Suppressor macrophage treated with lipopolysaccharide for 1 hour (primary cell): Measurements from ENCODE around the gene RAB31.
"Not testable (repeated sequence)": the region's sequence is repeated elsewhere in the genome, so short reads cannot be mapped to it uniquely, and the experiment has no call there.

ENCODE experiments used
- DNase-seq, 3 donors: peaks; one replicate each; pipeline ENCODE4 v3.0.0-alpha.2; 2020 to 2022

Gene RAB31

DNA sequence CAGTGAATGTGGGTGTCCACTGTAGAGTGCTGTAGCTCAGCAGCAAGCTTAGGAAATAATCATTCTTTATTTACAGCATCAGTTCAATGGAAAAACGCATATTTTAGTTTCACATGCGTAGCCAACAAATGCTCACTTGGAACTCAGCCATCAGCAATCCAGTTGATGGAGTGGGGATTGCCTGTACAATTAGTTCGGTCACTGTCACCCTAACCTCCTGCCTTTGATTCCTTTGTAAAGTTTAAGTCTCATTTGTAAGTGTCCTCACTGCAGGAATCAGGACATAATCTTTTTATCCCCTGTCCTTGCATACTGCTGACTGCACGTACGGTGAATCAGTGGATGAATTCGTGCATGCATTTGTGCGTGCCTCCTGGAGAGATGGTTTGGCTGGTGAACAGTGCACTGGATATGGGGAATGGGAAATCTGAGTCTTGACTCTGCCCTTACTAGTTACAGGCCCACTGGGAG, 55.9 kb downstream of the RAB31 start:
- DNase-seq = no peak

DNA sequence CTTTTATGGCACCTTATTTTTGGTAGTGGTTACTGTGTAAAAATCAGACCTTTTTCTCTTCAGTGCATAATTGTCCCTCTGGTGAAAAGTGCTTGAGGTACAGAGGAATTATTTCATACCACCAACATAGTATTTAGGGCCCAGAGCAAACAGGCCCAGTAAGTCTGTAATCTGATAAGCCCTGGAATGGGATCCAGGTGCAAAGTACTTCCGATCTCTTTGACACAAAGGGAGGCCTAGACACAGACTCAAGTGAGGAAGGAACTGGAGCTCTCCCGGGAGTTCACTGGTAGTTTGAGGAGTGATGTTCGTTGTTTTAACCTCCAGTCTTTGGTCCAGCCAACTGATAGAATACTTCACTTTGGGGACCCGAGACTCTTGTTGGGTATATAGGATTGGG, 57.4 kb downstream of the RAB31 start:
- DNase-seq = no peak

DNA sequence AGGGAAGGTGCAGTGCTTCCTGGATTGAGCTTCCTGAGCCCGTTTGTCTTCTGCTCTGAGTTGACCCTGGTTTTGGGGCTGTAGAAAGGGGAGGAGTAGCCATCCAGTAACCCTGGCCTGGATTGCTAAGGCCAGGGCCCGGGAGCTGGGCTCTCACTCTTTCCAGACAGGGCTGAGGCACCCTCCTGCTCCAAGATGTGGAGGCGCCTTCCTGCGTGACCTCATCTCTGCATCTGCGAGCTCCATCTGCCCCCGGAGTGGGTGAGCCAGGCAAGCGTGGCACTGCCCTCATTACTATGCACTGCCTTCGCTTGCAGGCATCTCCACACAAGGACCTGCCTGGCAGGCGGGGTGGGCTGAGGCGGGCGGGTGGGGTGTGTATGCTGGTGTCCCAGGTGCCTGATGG, 58.0 kb downstream of the RAB31 start:
- DNase-seq = peak; percentile 65 to 80 (median 76)

DNA sequence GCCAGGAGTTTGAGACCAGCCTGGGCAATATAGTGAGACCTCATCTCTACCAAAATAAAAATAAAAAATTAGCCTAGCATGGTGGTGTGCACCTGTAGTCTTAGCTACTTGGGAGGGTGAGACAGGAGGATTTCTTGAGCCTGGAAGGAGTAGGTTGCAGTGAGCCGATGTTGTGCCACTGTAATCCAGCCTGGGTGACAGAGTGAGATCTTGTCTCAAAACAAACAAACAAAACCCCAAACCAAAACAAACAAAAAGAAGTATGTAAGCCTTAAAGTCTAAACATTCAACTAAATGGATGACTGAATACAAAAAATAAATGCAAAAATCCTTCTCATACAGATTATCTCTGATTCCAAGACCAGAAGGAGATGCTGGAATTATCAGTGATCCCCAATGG, 58.6 kb downstream of the RAB31 start:
- no peak for DNase-seq

DNA sequence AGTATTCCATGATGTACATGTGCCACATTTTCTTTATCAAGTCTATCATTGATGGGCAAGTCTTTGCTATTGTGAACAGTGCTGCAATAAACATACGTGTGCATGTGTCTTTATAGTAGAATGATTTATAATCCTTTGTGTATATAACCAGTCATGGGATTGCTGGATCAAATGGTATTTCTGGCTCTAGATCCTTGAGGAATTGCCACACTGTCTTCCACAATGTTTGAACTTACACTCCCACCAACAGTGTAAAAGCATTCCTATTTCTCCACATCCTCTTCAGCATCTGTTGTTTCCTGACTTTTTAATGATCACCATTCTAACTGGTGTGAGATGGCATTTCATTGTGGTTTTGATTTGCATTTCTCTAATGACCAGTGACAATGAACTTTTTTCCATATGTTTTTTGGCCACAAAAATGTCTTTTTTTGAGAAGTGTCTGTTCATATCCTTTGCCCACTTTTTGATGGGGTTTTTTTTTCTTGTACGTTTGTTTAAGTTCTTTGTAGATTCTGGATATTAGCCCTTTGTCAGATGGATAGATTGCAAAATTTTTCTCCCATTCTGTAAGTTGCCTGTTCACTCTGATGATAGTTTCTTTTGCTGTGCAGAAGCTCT, 60.1 kb downstream of the RAB31 start:
- not testable (repeated sequence) for DNase-seq

DNA sequence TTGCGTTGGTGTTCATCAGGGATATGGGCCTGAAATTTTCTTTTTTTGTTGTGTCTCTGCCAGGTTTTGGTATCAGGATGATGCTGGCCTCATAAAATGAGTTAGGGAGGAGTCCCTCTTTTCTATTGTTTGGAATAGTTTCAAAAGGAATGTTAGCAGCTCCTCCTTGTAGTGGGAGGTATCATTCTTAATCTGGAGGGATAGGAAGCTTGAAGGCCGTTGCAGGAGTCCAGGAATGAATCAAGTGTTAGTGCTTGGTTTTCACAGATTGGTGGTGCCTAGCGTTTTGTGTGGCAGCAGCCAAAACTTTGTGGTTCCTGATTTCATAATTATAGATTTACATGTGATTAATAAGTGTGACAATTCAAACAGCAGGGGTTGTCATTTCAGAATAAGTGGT, 62.0 kb downstream of the RAB31 start:
- DNase-seq = peak in 1 of 3 donors; percentile 22

DNA sequence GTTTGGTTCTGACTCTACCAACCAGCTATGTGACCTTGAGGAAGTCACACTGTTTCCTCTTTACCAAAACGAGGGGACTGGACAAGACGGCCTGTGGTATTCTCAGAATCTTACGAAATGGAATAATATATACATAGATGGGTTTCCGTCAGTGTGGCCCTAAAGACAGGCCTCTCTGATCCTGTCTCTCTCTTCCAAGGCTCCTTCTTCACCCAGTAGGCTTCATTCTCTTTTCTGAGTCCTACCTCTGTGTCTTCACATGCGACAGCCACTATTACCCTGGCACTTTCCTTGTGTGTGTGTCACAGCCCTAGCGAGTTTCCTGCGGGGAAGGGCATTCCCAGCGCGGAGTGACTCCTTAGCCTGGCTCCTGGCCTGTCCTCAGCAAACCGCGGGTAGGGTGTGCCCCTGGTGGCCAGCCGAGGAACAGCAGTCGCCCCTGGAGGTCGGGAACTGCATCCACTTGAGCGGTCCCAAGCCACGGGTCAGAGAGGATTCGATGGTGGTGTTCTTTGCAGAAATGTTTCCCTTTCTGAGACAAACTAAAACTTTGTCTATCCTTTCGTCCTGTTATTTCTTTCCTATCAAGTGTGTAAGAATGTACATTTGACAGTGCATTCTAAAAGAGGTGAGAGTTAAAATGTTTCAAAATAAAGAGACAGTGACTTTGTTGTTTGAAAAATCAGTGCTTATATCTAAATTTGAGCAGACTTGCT, 63.3 kb downstream of the RAB31 start:
- DNase-seq = peak; percentile 87 to 90 (median 89)

DNA sequence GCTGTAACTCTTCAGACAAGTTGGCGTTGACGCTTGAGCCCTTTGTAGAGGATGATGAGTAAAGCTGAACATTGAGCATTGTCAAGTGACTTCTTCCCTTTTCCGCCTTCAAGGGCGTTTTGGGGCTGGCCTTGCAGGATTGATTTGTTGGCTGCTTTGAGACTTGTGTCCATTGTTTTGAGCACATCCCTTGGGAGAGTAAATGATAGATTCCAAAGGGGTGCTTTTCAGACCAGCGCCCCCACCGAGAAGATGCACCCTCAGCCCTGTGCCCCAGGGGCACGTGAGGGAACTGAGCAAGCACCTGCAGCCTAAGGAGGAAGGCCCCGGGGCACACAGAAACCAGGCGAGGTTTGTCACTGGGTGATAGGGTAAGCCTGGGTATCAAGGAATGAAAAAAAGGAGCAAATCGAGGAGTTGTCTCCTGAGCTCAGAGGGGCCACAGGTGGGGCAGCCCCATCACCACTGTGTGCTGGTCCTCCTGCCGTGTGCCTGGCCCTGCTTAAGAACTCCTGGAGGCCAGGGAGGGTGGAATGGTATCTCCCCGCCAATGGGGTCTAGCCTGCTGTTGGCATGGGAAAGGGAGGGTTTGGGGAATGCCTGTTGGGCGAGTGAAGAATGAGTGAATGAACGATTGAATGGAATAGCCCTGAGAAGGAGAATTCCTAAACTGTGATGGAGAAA, 64.0 kb downstream of the RAB31 start:
- peak; percentile 82 to 88 (median 87) for DNase-seq

DNA sequence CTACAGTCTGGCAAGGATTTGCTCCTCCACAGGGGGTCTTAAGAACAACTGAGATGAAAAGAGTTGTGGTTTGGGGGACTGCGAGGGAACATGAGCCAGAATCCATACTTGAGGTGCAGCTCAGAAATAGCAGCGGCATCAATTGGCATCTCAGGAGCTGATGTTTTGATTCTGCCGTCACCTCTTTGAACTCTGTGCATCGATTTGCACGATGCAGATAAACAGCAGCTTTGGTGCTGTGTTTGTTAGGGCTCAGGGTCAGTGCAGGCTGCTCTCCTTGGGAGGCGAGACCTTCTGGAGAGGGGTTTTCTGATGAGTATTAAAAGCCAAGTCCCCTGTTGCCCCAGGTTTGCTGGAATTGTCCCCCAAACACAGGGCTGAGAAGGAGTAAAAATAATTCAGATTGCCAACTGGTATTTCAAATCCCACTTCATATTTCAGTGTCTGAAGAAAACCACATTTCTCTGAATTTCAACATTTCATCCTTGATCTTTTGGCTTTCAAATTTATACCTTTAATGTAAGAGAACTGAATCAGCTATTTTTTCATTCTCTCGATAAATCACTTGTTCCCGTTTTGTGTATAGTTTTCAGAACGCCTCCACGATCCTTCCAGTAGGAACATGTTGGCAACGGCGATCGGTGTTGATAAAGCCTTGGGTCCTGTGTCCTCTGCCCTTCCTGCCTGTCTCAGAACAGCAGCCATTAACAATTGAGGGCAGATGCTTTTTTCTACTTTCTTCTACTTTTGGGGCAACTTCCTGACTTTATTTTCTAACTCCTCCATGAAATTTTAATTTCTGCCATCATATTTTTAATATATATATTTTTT, 65.0 kb downstream of the RAB31 start:
- DNase-seq = no peak

DNA sequence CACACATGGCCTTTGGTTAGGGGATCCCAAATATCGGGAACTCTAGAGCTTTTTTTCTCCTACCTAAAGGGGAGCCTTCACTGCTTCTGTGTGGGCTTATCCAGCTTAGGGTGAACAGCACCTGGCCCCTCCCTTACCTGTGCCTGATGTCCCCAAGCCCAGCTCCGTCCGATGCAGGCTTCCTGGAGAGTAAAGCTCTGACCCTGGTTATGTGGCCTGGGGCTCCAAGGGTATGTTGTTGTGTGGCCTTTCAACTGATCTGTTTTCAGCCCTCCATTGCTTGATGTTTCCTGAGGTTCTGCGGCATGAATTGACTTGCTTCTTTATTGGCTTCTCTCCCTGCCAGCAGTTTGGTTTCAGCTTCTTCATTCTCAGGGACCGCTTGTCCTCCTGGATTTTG, 66.0 kb downstream of the RAB31 start:
- no peak for DNase-seq

DNA sequence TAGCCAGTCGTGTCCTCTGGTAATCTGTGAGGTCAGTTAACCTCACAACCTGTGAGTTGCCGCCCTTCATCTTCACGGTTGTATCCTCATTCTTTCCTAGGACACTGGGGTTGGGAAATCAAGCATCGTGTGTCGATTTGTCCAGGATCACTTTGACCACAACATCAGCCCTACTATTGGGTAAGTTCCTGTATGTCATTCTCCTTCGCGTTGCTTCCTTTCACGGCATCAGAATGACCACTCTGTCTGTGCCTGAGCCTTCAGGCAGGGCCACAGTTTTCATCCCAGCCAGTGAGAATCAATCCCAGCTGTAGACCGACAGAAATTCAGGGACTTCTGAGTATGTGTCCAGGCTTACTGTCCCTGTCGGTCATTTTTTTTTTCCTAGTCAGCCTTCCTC, 67.1 kb downstream of the RAB31 start:
- DNase-seq = peak; percentile 74 to 82 (median 76)

DNA sequence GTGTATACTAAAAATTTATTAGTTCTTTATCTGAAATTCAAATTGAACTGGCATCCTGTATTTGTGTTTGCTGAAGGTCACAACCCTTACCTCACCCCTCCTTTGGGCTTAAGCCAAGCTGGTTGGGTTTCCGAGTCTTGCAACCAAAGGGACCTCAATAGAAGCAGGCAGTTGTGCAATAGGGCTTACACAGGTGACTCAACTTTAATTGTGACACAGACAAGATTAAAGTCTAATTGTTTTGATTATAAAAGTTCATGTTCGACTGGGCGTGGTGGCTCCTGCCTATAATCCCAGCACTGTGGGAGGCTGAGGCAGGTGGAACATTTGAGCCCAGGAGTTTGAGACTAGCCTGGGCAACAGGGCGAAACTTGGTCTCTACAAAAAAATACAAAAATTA, 71.5 kb downstream of the RAB31 start:
- peak in 1 of 3 donors; percentile 34 for DNase-seq

DNA sequence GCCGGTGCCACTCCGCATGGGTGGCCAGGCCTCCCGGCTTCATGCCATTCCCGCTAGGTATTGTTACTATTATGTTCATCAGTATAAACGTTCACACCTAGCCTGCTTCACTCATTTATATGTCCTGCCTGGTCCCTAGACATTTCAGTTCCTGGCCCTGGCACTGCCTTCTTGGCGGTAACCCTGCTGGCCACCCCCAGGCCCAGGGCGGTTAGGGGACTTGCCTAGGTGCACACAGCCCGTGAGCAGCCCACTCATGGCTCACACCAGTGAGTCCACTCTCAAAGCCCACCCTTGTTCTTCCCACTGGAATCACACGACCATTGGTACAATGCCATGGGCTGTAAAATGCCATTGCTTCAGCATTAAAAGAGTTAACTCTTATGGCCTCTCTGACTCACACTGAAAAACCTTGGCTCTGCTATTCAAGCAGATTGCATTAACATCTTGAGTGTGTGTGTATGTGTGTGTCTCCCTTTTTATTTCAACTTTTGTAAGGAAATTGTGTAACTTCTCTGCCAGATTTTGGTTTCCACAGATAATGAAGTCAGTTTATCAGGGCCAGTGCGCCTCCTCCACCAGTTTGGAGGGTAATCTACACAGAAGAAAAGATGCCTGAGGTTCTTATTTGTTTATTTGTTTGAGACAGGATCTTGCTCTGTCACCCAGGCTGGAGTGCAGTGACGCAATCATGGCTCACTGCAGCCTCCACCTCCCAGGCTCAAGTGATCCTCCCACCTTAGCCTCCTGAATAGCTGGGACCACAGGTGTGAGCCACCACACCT, 74.2 kb downstream of the RAB31 start:
- peak; percentile 69 to 91 (median 85) for DNase-seq

DNA sequence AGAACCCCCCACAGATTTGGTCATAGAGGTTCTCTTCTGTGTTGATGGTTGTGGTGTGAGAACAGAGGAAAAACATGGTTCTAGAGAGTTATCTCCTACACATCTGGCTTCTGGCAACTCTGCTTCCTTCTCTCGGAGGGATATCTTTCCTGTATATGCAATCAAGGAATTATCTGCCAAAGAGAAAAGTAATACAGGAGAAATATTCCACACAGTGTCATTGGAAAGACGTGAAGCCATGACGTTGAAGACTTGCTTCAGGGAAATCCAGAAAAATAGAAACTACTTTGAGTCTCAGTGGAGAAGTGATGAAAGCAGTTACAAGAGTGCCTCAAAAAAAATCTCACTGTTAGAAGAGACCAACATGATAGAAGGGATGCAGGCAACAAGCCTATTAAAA, 78.5 kb downstream of the RAB31 start:
- peak in 1 of 3 donors; percentile 20 for DNase-seq

DNA sequence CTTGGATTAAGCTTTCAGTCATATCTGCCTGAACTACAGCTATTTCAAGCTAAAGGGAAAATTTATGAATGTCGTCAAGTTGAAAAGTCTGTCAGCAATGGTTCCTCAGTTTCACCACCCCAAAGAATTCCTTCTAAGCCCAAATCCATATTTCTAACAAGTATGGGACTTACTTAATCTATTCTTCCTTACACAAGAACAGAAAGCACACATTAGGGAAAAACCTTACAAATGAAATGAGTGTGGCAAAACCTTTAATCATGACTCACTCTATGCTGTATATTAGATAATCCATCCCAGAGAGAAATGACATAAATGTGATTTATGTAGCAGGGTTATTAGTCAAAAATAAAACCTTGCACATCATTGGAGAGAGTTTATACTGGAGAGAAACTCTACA, 78.9 kb downstream of the RAB31 start:
- peak; percentile 55 to 92 (median 83) for DNase-seq

DNA sequence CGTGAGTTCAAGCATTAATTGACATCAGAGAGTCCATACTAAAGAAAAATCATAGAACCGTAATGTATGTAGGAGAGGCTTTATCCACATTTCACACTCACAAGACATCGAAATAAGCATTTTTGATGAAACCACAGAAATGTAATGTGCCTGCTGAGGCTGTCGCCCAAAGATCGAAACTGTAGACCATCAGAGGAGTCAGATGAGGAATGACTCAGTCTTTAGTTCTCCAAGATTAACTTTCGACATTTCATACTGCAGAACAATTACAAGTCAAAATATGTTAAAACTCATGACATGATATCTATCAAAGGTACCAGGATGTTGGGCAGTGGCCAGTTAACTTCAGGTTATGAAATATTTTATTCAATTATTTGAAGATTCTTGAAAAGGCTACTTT, 79.6 kb downstream of the RAB31 start:
- peak; percentile 75 to 92 (median 88) for DNase-seq

DNA sequence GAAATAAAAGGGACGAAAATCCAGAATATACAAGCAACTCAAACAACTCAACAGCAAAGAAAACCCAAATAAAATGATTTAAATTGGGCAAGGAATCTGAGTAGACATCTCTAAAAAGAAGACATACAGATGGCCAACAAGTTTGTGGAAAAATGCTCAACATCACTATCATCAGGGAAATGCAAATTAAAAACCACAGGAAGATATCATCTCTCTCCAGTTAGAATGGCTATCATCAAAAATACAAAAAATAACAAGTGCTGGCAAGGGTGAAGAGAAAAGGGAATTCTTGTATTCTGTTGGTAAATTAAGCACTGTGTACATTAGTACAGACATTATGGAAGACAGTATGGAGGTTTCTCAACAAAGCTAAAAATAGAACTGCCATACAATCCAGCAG, 80.0 kb downstream of the RAB31 start:
- DNase-seq = no peak

DNA sequence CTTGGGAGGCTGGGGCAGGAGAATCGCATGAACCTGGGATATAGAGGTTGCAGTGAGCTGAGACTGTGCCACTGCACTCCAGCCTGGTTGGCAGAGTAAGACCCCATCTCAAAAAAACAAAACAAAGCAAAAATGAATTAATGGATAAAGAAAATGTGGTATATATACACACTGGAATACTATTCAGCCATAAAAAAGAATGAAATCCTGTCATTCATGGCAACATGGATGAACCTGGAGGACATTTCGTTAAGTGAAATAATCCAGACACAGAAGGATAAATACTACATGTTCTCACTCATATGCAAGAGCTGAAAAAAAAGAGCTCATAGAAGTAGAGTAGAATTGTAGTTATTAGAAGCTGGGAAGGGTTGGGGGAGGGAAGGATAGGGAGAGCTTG, 80.8 kb downstream of the RAB31 start:
- DNase-seq = no peak

DNA sequence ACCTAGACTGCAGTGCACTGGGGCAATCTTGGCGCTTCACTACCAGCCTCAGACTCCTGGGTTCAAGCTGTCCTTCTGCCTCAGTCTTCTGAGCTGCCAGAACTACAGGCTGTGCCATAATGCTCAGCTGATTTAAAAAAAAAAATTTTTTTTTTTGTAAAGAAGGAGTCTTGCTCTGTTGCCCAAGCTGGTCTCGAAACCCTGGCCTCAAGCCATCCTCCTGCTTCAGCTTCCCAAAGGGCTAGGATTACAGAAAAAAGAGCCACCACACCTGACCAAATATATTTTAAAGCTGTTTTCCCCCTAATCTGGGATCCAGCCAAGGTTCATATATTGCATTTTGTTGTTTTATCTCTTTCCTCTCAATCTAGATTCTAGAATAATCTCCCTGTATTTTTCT, 82.2 kb downstream of the RAB31 start:
- no peak for DNase-seq

DNA sequence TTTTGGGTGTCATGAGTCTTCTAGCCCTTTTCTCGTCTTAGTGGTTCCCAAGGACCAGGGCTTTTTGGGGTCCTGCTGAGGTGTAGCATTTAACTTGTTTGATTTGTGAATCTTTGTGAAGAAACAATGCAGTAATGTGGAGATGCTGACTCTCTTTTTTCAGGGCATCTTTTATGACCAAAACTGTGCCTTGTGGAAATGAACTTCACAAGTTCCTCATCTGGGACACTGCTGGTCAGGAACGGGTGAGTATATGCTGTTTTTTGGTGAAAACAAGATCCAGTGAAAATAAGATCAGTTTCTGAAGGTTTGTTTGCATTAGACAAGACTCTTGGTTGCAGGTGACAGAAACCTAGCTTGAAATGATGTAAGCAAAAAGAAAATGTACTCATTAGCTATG, 83.9 kb downstream of the RAB31 start:
- DNase-seq = no peak

DNA sequence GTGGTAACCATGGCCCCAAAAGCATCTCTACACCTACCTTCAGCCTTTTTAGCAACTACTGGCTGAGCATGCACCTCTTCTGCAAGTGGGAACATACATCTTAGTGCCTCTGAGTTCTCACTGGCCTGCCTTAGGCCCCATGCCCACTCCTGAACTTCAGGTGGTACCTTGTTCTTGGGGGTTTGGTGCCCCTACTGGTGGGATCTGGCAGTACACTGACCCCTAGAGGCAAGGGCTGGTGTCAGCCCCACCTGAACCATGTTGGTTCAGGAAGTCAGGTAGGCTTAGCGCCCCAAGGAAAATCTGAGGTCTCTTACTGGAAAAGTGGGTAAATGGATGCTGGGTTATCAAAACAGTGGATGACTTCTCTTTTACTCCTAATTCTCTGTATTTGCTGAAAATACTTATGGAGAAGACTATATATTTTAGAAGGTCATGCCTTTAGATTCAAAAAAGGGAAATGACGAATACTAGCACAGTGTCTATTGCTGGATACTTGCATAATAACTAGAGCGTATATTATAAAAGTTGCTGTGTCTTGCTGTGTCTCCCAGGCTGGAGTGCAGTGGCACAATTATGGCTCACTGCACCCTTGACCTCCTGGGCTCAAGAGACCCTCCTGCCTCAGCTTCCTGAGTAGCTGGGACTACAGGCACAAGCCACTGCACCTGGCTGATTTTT, 84.6 kb downstream of the RAB31 start:
- peak; percentile 55 to 80 (median 79) for DNase-seq

DNA sequence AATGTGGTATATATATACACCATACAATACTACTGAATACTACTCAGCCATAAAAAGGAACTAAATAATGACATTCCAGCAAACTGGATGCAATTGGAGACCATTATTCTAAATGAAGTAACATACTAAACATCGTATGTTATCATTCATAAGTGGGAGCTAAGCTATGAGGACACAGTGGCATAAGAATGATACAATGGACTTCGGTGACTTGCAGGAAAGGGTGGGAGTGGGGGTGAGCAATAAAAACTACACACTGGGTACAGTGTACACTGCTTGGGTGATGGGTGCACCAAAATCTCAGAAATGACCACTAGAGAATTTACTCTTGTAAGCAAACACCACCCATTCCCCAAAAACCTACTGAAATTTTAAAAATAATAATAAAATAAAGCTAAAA, 87.9 kb downstream of the RAB31 start:
- peak; percentile 41 to 68 (median 48) for DNase-seq
